HTERT RPE-1 (cell line): ENCODE results near the gene ARHGEF4.
"Not testable (repeated sequence)": the region's sequence is repeated elsewhere in the genome, so short reads cannot be mapped to it uniquely, and the experiment has no call there.

Experiments used
- in situ Hi-C: fragments of 300-500 bp; cut with MboI; formaldehyde crosslinking; loops from 4 replicates; pipeline ENCODE4 v1.14.3; 2020; ENCODE audit warnings: low sequenced_read_pairs

The ARHGEF4 gene

GRCh38 chr2:131046028-131046917 is 209.6 kb downstream of the ARHGEF4 start:
- in situ Hi-C loops: no loop called here

DNA sequence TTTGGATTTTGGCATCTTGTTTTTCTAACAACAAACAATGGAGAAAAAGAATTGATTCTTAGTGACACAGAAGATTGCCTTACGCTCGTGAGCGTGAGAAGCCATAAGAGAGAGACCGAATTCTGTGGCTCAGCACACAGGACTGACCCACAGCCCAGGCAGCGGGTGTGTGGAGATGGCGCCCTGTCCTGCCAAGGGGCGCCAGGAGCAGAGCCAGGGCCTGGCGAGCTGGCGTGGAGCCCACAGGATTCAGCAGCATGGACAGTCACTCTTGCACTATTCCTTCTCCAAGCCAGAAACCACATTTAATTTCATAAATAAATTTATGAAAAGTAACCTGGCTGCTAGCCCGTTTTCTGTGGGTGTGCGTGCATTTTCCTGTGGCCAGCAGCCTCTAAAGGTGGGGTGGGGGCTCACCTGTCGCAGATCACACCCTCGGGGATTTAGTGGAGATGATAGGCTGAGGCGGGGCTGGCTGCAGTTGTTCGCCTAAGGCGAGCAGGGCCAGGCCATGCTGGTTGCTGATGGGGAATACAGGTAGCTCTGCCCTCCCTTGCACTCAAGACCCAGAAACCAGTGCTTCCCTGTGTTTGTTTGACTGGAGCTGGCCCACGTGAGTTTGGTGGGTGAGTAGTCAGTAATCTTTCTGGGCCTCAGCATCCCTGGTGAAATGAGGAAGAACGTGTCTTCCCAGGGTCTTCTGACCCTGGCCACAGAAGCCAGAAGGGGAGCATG is 210.4 kb downstream of the ARHGEF4 start:
- in situ Hi-C loops: no loop called here

DNA sequence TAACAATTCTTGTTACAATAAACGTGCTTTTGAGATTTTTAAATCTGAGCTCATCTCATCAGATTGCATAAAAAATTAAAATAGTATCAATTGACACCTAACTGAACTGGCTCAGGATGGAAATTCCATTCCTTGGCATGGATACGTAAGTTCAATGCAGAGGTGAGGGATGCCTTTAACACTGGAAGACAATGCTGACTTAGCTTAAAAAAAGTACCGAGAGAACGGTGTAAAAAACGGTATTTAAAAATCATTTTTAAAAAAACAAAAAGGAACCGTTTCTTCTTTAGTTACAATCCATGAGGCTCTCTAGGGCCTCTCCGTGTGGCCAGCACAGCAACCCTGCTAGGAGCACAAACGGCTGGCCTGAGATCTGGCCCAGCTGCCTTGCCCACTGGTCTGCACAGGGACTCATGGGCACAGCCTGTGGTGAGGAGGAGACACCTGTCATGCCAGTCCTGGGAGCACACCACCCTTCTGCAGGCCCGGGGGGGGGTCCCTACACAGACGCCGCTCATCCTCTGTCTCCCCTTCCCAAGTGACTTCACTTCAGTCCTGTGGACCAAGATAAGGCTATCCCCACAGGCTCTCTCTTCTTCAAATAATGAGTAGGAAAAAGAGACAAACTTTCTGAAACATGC is 211.3 kb downstream of the ARHGEF4 start:
- in situ Hi-C loops: no loop called here

GRCh38 chr2:131048641-131049040 is 211.9 kb downstream of the ARHGEF4 start:
- in situ Hi-C loops: no loop called here

- in situ Hi-C loops: no loop called here
Measured at GRCh38 chr2:131049150-131049718, 212.5 kb downstream of the ARHGEF4 start.

GRCh38 chr2:131050896-131051295 is 214.2 kb downstream of the ARHGEF4 start:
- in situ Hi-C loops: no loop called here

- in situ Hi-C loops: no loop called here
Measured at GRCh38 chr2:131052741-131053263, 216.1 kb downstream of the ARHGEF4 start.

- in situ Hi-C loops: no loop called here
Measured at GRCh38 chr2:131054488-131054887, 217.8 kb downstream of the ARHGEF4 start.

DNA sequence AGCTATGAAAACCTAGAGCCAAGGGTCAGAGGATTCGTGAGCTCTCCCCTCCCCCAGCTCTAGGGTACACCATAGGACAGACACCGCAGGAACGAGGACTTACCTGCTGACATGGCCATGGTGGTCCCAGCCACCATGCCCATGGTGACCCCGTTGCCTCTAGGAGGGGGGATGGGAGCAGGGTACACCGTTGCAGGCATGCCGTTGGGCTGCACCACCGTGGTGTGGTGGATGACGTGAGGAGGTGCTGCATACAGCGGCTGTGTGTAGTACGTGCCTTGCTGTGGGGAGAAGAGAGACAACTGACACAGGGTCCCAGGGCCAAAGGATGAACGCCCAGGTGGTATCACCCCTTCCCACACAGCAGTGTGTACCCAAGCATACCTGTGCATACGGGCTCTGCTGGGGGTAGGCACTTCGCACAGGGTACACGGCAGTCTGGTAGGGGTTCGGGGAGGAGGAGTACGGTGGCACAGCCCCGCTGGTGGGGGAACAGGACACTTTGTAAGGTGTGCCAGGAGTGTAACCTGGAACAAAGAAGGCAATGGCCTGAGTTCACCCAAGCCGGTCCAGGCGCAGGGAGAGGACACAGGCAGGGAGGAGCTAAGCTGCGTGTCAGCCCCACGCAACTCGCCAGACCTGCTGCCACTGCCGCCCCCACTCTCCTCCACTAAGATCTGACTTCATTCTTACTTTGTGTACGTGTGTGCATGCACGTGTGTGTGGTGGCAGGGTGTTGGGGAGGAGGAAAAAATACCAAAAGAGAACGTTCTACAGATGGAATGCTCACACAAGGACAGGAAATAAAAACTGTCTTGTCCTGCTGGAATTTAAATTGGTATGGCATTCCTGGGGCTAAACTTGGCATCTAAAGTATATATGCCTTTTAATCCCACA is 218.7 kb downstream of the ARHGEF4 start:
- in situ Hi-C loops: no loop called here

GRCh38 chr2:131056204-131056931 is 219.7 kb downstream of the ARHGEF4 start:
- in situ Hi-C loops: no loop called here

- in situ Hi-C loops: no loop called here
Measured at GRCh38 chr2:131056932-131057287, 220.2 kb downstream of the ARHGEF4 start.

DNA sequence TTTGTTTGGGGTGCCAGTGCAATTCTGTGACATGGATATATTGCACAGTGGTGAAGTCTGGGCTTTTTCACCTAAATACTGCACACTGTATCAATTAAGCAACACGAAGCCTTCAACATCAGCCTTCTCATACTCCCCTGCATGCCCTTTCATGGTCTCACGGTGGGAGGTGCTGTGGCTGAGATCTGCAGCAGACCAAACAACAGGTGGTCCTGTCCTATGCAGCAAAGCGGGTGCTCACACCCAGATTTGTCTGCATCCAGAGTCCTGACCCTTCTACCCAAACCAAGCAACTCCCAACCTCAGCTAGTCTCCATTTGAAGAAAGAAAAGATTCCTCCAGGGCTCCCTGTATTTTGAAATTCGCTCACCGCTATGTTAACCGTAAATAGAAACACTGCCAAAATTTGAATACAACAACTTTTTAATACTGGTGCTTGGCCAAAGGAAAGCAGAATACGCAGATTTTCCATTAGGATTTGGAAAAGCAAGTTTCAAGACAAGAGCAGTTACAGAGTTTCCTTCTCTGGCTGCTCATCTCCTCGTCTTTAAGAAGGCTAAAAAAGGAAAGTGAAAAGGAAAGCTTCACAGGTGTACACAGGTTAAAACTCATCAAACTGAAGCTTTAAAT is 221.6 kb downstream of the ARHGEF4 start:
- in situ Hi-C loops: no loop called here

DNA sequence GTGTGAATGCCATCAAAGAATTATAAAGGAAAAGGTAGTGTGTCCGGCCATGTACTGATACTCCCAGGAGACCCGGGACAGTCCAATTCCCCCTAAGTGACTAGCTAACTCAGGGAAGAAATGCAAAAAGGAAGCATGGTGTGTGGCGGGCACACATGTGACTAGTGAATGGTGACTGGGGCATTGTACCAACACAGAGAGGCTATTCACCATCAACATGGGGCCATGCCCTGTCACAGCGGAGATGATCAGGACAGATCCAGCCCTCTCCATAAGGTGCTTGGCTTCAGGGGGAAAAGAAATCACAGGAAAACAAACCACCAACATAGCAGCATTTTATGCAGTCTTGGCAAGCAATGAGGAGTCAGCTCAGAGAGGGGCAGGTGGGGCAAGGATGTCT is 222.2 kb downstream of the ARHGEF4 start:
- in situ Hi-C loops: no loop called here

DNA sequence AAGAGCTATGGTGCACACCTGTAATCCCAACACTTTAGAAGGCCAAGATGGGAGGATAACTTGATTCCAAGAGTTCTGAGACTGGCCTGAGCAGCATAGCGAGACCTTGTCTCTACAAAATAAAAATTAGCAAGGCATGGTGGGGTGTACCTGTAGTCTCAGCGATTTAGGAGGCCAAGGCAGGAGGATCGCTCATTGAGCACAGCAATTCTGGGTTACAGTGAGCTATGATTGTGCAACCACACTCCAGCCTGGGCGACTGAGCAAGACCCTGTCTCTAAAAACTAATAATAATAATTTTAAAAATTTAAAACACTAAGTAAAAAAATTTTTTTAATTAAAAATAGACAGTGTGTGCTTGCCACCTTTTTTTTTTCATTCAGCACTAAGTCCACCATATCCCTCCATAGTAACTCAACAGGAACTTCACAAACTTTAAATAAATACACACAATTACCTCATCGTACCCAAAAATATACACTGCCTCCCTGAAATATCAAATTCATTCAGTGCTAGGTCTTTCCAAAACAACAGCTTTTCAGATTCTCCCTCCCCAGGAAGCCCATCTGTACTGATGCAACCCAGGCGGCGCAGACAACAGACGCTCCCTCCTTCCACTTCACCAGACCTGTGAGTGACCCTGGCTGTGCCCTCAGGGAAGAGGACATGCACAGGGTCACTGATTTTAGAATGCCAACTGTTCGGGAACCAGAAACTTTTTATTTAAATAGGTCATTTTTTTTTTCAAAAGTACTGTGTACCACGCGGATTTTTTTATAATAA is 227.0 kb downstream of the ARHGEF4 start:
- in situ Hi-C loops: no loop called here

DNA sequence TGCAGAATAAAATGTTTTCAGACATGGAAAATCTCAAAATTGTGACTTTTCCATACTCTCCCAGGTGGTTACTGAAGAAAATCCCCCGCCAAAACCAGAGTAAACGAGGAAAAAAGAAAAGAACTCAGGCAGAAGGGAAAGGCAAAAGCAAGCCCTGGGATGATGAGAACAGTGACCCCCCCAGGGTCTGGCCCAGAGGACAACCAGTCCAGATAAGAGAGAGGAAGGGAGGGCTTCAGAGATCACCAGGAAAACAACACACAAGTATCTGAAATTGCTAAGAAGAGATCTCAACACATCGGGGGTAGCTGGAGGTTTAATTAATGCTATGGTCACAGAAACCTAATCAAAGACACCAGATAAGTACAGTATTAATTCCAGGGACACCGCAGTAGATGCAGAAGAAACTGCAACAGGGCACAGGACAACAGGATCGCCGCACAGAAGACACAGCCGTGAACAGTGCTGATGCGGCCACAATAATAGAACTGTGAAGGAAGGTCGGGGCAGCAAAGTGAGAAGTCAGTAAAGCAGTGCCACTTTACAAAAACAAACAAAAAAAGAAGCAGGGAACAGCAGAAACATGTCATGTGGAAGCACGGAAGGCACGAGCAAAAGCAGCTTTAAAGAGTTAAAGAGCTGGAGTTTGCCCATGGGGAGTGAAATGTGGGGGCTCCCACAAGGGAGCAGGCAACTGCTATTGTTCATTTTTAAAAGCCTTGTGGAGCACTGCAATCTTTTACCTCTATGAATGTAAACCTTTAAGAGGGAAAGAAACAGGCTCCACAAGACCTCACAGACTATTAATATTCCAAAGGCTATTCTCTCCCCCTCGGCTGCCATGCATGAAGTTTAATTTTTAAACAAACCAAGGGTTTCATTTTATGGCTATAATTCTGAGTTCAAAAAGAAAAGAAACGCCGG is 228.1 kb downstream of the ARHGEF4 start:
- in situ Hi-C loops: no loop called here

DNA sequence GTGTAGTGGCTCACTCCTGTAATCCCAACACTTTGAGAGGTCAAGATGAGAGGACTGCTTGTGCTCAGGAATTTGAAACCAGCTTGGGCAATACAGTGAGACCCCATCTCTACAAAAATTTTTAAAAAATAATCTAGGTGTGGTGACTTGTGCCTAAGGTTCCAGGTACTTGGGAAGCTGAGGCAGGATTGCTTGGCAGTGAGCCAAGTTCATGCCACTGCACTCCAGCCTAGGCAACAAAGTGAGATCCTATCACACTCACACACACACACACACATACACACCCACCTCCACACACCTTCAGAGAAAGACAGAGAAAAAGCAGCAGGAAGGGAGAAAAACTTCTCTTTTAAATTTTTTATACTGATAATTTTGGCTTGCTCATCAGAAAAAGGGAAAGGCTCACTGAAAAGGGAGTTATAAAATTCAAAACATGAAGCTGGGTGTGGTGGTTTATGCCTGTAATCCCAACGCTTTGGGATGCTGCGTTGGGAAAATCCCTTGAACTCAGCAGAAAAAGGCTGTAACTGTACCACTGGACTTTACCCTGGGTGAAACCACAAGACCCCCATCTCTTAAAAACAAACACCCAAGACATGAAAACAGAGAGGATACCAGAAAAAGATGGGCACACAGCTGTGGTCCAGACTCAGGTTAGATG is 230.9 kb downstream of the ARHGEF4 start:
- in situ Hi-C loops: no loop called here

DNA sequence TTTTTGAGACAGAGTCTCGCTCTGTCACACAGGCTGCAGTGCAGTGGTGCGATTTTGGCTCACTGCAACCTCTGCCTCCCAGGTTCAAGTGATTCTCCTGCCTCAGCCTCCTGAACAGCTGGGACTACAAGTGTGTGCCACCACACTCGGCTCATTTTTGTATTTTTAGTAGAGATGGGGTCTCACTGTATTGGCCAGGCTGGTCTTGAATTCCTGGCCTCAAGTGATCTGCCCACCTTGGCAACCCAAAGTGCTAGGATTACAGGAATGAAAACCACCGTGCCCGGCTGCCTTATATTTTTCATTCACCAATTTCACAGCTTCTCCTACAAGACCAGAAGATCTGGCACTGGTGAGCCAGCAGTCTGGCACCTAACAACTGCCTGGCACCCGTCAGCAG is 231.5 kb downstream of the ARHGEF4 start:
- in situ Hi-C loops: not testable (repeated sequence)
